Posterior cingulate gyrus (tissue), 11 donors: Measurements from ENCODE around the gene PAPPA2.

Experiments
- DNase-seq, 10 donors: peaks; one replicate each; pipeline versions ENCODE4 v3.0.0 to v3.0.0-alpha.2; 2020 to 2021; ENCODE audit warnings: mixed read lengths in 3 of 10
- intact Hi-C: fragments of 100-400 bp; cut with DNase I; formaldehyde crosslinking; loops from one replicate; pipeline ENCODE4 v1.15.1; 2023

The PAPPA2 gene

DNA sequence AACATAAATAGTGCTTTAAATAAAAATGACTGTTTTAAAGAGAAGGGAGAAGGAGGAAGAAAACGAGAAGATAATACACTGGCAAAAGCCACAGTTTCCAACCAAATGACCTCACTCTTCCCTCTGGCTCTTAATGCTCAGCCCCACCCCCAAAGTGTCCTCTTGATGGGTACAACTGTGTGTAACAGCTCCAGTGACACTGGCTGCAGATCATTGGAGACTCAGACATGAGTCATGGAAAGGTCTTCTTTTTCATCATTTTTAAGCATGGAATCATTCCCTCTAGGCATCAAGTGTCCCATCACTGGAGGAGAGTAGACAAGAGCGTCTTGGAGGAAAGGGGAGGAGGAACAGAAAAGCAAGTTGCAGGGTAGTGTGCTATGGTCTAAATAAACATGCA lies 333.0 kb downstream of the PAPPA2 start:
- intact Hi-C loops, result no loop called here
- no peak for DNase-seq

DNA sequence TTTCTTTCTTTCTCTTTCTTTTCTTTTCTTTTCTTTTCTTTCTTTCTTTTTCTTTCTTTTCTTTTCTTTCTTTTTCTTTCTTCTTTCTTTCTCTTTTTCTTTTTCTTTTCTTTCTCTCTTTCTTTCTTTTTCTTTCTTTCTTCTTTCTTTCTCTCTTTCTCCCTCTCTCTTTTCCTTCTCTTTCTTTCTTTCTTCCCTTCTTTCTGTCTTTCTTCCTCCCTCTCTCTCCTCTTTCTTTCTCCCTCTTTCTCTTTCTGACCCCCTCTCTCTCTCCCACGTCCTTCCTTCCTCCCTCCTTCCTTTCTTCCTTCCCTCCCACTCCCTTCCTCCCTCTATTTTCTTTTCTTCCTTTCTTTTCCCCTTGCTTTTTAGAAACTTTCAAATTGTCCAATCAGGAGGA lies 333.6 kb downstream of the PAPPA2 start:
- intact Hi-C loops, result no loop called here
- DNase-seq, result no peak

DNA sequence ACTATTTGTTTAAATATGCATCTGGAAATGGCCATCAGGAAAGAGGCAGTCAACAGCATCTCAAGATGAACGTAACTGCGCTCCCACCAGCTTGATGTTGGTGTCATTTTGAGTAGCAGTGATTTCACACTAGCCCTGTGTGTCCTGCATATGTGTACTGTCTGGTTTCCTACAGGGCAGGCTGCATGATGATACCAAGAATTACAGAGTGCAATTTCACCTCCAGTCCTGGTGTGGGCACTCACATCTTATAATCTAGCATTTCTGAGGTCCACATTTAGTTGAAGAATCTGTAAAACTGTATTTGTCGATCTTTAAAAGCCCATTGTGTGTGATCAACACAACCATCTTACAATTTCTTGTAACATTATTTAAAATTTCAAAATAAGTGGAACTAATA lies 336.4 kb downstream of the PAPPA2 start:
- no peak for DNase-seq

DNA sequence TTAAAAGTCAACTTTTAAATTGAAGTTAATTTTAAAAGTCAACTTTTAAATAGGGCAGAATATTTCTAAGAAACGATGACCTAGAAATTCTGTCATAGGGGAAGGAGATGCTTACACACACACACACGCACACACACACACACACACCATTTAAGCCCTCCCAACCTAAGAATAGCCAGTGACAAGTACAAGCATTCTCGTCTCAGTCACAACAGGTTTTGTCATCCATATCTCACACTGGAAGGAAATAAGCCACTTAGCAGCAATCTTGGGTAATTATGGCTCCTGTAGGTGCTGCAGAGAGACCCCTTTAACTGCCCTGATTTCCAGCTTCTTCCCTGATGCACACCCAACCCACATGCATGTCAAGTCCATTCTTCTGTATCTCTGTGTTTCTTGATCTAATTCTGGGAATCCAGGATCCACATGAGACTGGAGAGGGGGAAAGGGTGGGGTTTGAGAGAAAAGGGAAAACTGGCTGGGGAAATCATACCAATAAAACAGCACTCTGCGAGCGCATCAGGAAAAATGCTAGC lies 338.1 kb downstream of the PAPPA2 start:
- intact Hi-C loops, result no loop called here
- no peak for DNase-seq

More for the DNA sequence above, 336.4 kb downstream of the PAPPA2 start:
- intact Hi-C loops, result no loop called here

DNA sequence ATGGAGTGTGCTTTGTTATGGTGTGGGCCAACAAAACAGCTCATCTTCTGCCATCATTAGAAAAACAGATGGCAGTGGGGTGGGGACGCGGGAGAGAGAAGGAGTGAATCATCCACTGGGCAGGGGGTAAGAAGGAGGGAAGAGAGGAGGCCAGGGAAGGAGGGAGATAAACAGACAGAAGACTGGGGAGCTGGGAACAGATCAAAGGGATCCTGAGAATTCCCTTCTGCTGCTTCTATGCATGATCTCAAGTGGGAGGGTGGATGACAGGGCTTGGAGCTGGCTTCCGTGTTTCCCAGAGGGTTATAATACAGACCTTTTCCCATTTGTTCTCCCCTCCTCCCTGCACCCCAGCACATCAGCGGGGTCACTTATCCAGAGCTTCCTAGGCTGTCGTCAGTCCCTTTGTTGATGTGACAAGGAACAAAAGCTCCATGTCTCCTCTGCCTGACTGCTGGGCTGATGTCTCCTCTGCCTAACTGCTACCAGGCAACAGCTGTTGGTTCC lies 338.6 kb downstream of the PAPPA2 start:
- DNase-seq, result peak in 5 of 10 donors; percentile 9 to 78 (median 24)
- intact Hi-C loops, result no loop called here

DNA sequence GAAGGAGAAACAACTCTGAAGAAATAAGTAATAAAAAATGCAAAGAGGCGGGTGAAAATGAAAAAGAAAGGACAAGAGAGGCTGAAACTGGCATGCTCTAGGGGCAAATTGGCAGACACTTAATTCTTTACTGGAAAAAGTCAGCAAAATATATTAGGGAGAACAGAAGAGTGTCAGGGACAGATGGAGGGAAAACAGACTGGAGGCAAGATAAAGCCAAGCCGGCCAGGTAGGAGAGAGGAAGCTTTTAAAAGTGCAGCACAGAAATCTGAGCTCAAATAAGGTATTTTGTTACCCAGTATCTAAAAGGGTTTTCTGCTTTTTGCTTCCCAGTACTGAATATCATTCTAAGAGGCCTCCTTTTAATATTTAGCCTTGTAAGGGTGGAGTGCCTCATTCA lies 339.3 kb downstream of the PAPPA2 start:
- intact Hi-C loops, result no loop called here
- no peak for DNase-seq

DNA sequence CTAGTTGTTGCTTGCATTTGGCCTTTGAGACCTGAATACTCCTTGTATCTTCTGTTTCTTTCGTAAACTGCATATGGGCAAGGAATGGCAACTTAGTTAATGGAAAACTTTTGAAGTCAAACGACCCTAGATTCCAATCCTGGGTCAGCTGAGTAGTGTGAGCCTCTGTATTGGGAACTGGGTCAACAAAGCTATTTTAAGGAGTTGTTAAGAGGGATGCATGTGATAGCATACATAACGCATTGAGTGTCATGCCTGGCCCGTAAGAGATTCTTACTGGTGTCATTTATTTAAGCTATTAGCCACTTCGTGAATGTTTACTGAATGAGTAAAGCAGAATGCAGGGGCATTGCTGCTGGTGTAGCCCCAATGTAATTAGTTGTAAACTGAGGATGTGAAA lies 340.1 kb downstream of the PAPPA2 start:
- DNase-seq, result no peak
- intact Hi-C loops, result no loop called here

DNA sequence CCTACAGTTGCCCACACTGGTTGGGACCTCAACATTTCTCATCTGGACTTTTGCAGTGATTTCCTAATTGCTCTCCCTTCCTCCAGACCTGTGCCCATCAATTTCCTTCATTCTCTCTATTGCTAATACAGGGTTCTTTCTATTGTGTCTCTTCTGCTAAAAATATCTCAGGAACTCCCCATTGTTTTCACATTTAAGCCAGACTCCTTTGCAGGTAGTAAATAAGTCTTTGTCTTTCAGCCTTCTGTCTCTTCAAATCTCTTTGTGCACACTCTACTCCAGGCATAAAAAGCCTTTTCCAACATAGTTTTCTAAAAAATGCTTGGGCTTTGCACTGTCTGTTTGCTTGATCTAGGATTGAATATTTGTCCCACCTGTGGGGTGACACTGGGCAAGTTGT lies 340.6 kb downstream of the PAPPA2 start:
- no peak for DNase-seq
- intact Hi-C loops, result no loop called here

DNA sequence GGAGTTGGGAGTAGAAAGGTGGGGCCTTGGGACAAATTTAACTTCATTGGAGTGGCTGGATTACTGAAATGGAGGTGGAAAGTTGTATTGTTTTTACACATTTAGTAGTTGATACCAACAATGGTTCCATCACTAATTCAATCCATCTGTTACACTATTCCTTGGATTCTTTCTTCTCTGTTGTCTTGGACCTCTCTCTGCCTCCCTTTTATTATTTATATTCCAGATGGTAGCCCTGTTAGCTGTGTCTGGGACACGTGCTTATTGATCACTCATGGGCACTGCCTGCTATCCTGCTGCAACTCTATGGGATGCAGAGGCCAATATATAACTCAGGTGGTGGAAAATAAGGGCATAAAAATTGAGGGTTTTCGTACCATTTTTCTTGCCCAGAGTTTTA lies 346.3 kb downstream of the PAPPA2 start:
- no peak for DNase-seq

DNA sequence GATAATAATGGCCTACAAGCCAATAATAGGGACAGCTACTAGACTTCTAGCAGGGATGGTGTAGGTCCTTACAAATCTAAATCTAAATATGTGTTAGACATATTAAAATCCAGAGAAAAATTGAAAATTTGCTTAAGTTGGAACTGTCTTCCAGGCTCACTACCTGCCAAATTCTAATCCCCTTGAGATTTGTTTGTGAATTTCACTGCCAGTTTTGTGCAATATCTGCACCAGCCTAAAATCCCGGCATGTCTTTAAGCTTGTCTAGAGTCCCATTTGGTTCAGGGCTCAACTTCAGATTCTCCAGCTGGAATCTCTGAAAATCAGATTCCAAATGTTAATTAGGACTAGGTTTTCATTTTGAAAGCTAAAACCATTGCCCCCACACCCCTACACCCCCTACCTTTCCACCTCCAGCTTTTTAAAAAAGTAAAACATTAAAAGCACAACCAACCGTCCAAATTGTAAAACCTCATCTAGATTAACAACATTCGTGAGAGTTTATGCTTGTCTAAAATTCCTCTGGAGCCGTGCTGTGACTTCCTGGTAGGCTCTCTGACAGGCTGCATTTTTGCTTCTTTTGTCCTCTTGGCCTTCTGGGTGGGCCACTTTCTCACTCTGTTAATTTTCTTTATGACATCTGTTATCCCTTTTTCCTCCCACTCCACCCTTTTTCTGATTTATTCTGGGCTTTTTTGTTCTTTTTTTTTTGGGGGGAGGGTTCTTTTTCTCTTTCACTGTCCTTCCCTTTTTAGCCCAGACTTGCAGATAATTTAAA lies 348.7 kb downstream of the PAPPA2 start:
- intact Hi-C loops, result no loop called here
- DNase-seq, result no peak

More for the DNA sequence above, 346.3 kb downstream of the PAPPA2 start:
- intact Hi-C loops, result no loop called here

DNA sequence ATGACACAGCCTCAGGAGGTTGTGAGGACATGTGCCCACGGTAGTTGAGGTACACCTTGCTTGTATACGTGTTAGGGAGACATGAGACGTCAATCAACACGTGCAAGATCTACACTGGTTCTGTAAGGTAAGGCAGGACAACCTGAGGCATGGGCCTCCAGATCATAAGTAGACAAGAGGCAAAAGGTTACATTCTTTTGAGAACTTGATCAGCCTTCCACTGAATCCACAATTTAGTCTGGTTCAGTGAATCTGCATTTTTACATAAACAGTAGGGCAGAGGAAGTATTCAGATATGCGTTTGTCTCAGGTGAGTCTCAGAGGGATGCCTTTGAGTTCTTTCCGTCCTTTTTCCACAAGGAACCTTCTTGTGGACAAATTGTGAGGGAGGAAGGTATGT lies 352.6 kb downstream of the PAPPA2 start:
- no peak for DNase-seq
- intact Hi-C loops, result no loop called here

DNA sequence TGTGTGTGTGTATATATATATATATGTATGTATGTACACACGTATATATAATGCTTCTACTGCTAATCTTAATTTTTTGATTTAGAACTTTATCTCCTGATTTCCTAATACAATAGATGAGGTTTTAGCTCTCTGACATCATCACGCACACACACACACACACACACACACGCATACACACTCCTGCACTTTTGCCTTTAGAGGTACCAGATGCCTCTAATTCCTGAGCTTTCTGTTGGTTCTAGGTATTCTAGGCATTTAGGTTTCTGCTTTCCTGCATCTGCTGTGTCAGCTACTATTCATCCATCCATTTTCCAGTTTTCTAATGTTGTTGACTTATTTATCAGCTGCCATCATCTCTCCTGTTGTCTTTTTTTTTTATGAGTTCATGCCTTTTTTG lies 353.3 kb downstream of the PAPPA2 start:
- intact Hi-C loops, result no loop called here
- no peak for DNase-seq

DNA sequence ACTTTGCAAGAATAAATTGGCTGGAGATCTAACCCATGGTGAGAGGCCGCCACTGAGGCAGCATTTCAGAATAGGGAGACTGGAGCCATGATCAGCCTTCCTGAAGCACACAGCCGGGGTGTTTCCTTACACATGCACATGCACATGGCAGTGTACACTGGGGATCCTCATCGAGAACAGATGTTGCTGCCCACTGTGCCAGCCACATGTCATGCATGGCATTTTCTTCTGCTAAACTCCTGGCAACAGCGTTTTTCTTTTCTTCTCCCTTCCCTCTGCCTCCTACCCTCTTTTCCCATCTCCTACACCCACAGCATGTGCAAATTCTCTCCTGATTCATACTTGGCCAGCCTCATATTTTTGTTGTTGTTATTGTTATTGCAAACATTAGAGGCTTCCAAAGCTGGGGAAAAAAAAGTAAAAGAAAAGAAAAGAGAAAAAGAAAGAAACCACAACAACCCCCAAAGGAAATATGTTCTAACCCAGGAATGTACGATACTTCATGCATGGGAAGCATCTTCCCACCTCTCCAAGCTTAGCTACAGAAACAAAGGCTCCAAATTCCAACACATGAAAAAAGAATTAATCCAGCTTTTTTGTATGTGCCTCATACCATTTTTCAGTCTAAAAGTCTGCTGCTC lies 357.5 kb downstream of the PAPPA2 start:
- intact Hi-C loops, result no loop called here
- DNase-seq, result peak in 6 of 10 donors; percentile 6 to 86 (median 43)

DNA sequence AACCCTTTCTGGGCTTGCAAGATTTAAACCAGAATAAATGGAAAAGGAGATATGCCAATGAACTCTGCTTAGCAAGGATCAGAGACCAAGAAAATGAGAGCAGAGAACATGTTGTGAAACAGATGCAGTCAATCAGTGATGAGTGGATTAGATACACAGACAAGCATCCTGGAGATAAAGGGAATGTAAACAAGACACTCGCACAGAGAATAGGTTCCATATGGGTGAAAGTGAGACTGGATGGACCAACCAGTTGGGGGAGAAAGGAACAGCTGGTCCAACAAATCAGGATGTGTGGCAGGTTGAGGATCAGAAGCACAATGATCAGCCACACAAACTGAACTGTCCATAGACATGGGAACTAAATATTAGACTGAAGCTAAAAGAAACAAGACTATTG lies 363.3 kb downstream of the PAPPA2 start:
- intact Hi-C loops, result no loop called here

DNA sequence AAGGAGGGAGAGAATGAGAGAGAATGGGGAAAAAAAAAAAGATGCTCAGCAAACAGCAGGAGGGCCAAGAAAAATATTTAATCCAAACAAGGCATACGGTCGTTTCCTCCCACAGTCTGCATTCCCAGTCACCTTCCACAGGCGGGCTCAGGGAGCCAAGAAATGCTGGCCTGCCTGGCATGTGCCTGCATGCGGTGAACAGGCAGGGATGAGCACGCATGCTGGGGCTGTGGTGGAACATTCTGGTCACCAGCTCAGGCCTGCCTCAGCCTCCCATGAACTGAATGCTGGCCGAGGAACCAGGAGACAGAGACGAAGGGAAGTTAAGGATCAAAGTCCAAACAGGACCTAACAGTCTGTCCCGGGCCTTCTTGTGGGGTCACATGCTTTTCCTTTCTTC lies 366.3 kb downstream of the PAPPA2 start:
- intact Hi-C loops, result no loop called here
- no peak for DNase-seq

More for the DNA sequence above, 363.3 kb downstream of the PAPPA2 start:
- no peak for DNase-seq

DNA sequence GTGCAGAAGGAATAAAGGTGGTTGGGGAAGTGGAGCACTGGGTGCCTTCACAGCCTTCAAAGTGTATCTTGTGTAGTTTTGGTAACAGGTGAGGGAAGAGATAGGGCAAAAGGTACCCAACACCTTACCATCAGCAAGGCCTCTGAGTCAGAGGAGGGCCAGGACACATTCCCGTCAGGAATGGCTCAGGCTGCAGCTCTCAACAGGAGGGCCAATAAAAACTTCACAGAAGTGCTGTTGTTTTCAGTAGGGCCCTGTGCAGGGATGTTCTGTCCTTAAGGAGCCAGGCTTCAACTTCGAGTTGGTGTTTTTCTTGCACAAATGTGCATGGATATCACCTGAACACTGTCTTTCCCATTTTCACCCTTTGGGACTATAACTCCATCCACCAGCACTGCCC lies 368.2 kb downstream of the PAPPA2 start:
- no peak for DNase-seq
- intact Hi-C loops, result no loop called here

DNA sequence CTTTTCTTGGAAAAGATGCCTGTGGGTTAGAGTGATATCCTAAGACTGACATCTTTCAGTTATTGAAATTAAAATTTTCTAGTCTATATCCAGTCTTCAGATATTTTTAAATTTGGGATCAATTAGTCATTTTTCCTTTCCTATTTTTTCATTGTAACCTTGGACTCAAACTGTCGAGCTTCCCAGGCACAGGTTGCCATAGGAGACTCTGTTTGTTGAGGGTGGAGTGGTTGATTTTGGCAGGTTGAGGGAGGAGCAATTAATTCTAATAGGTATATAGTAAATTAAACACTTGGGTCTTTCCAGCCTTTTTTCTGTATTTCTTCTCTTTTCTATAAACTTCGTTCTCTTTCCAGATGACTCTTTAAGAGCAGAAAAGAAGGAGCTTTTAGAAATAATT lies 374.7 kb downstream of the PAPPA2 start:
- no peak for DNase-seq
- intact Hi-C loops, result no loop called here

DNA sequence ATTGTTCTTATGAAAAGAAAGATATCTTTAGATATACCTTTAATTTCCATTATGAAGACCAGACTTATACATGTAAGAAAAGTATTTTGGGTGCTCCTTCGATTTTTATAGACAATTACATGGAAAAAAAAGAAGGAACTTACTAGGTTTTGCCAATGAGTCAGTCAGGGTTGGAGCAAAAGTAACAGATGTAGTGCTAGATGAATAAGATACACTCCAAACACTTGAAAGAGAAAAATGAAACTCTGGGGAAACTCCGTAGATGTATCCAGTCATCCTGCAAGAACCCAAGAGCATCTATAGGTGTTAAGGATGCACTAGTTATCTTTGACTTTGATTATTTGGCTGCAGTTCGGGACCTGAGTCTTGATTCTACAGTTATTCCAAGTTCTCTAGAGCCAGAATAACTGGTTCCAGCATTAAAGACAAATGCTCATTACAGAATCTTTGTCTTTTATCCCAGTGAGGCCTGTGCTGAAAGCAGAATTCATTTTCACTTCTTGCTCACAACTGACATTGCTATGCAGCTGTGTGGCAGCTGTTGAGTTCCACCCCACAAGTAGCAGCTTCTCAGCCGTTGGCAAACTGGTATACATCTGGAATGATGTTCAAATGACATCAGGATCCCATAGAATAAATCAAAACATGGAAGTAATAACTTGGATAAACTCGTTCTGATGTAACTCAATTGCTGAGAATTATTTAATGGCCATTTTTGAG lies 375.5 kb downstream of the PAPPA2 start:
- intact Hi-C loops, result no loop called here
- DNase-seq, result no peak

DNA sequence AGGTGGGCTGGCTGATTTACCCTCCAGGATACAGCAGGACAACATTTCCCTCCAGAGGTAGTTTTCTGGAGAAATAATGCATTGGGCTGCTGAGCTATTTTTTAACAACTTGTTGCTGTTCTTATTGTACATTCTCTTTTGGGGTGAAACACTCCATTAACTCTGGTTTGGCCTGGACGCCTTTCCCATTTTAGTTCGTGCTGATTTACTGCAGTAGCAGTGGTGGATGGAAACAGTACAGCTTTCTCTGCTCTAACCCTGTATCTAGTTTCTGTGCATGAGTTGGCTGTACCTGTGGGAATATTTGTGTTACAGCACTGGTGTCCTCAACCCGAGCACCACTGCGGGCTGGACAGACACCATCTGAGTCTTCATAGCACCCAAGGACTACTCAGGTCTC lies 376.2 kb downstream of the PAPPA2 start:
- intact Hi-C loops, result no loop called here
- no peak for DNase-seq

DNA sequence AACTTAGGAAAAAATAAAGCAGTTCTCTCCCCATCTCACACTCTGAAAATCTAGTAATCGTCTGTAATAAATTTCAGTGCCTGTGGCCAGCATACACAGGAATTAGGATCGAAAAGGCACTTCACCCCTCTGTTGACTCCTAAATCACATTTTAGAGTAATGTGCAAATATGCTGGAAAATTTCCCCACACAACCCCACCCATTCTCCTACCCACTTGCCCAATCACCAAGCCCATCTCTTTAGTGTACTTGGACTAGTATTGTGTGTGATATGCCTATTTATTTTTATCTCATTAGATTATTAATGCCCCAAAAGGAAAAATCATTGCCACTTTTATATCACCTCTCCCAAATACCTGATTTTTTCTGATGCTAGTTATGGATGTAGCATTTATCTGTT lies 378.3 kb downstream of the PAPPA2 start:
- no peak for DNase-seq
- intact Hi-C loops, result loop anchor here (5.0 kb wide), 1 partner anchor 1689 kb away; no protein-coding TSS in a partner anchor
